Measurements from ENCODE around the gene NGF.

DNA sequence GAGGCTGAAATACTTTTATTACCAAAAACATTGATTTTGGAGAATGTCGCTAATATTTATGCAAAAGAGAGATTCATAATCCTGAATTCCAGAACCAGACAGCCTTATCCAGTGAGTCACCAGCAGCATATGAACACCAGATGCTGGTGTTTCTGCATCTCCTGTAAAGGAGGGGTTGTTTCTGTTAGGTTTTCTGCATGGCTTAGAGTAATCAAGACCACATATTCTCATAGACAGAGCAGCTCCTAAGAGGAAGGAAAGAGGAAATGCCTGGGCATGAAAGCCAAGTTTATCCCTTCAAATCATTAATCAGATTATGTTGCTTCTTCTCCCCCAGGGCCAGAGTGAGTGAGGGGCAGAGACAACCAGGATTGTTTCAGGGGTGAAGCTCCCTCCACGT lies 86.2 kb downstream of the NGF start:
- TF ChIP-seq, protein P1, sequence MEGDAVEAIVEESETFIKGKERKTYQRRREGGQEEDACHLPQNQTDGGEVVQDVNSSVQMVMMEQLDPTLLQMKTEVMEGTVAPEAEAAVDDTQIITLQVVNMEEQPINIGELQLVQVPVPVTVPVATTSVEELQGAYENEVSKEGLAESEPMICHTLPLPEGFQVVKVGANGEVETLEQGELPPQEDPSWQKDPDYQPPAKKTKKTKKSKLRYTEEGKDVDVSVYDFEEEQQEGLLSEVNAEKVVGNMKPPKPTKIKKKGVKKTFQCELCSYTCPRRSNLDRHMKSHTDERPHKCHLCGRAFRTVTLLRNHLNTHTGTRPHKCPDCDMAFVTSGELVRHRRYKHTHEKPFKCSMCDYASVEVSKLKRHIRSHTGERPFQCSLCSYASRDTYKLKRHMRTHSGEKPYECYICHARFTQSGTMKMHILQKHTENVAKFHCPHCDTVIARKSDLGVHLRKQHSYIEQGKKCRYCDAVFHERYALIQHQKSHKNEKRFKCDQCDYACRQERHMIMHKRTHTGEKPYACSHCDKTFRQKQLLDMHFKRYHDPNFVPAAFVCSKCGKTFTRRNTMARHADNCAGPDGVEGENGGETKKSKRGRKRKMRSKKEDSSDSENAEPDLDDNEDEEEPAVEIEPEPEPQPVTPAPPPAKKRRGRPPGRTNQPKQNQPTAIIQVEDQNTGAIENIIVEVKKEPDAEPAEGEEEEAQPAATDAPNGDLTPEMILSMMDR (IDR thresholded peaks at IDR 0.05), result no peak
- no peak for TF ChIP-seq POLR2A (IDR thresholded peaks at IDR 0.05)

Measured in adrenal gland (tissue), 5 donors.